NCI-H1105 treated with DMSO at 0.1 percent for 48 hours (cell line): Measurements from ENCODE around the gene PHF3.
"Not testable (repeated sequence)": the region's sequence is repeated elsewhere in the genome, so short reads cannot be mapped to it uniquely, and the experiment has no call there.

Source experiments
- DNase-seq: peaks from one replicate; lab custom pipeline; 2025; lab: John Stamatoyannopoulos, UW

Gene PHF3

GRCh38 chr6:63713332-63713731 is 77.7 kb downstream of the PHF3 start:
- DNase-seq: no peak

- DNase-seq: no peak
Measured at GRCh38 chr6:63714091-63714490, 78.5 kb downstream of the PHF3 start.

GRCh38 chr6:63716169-63716568 is 80.6 kb downstream of the PHF3 start:
- DNase-seq: no peak

- no peak for DNase-seq
Measured at GRCh38 chr6:63721181-63721580, 85.6 kb downstream of the PHF3 start.

- no peak for DNase-seq
Measured at GRCh38 chr6:63724721-63725120, 89.1 kb downstream of the PHF3 start.

GRCh38 chr6:63730311-63730710 is 94.7 kb downstream of the PHF3 start:
- no peak for DNase-seq

GRCh38 chr6:63731930-63732329 is 96.3 kb downstream of the PHF3 start:
- no peak for DNase-seq

GRCh38 chr6:63732336-63732735 is 96.7 kb downstream of the PHF3 start:
- no peak for DNase-seq

GRCh38 chr6:63734923-63735322 is 99.3 kb downstream of the PHF3 start:
- DNase-seq: no peak

- DNase-seq: not testable (repeated sequence)
Measured at GRCh38 chr6:63738190-63738589, 102.6 kb downstream of the PHF3 start.

- no peak for DNase-seq
Measured at GRCh38 chr6:63739094-63739687, 103.6 kb downstream of the PHF3 start.

GRCh38 chr6:63740709-63741108 is 105.1 kb downstream of the PHF3 start:
- no peak for DNase-seq

GRCh38 chr6:63742060-63742459 is 106.5 kb downstream of the PHF3 start:
- DNase-seq: no peak

- no peak for DNase-seq
Measured at GRCh38 chr6:63743691-63744090, 108.1 kb downstream of the PHF3 start.

GRCh38 chr6:63744810-63745209 is 109.2 kb downstream of the PHF3 start:
- DNase-seq: no peak

- no peak for DNase-seq
Measured at GRCh38 chr6:63745784-63746183, 110.2 kb downstream of the PHF3 start.

GRCh38 chr6:63750400-63750799 is 114.8 kb downstream of the PHF3 start:
- DNase-seq: no peak

- DNase-seq: not testable (repeated sequence)
Measured at GRCh38 chr6:63757275-63757674, 121.7 kb downstream of the PHF3 start.

- no peak for DNase-seq
Measured at GRCh38 chr6:63757826-63758225, 122.2 kb downstream of the PHF3 start.

GRCh38 chr6:63759605-63760105 is 124.1 kb downstream of the PHF3 start:
- no peak for DNase-seq

GRCh38 chr6:63760199-63760598 is 124.6 kb downstream of the PHF3 start:
- no peak for DNase-seq

GRCh38 chr6:63764318-63764916 is 128.8 kb downstream of the PHF3 start:
- peak; percentile 45 for DNase-seq
